Neural crest cell (in vitro differentiated cells): ENCODE measurements around the gene SLC32A1. TPM values are rescaled to one million over a fixed set of nuclear protein-coding genes. Genes with fewer than 3 reads are reported as not detected.

Source experiments
- DNase-seq: peaks from one replicate; pipeline ENCODE4 v3.0.0; 2021; ENCODE audit warnings: low read depth, mixed read lengths, low spot score
- H3K27ac Mint-ChIP-seq: one replicate; pipeline ENCODE4 v1.8.0; 2021; ENCODE audit warnings: mild to moderate bottlenecking, mixed read lengths; ENCODE audit not compliant: unreplicated experiment
- H3K27me3 Mint-ChIP-seq: 2 replicates; pipeline ENCODE4 v1.8.0; 2021; ENCODE audit warnings: low read depth, mild to moderate bottlenecking, mixed read lengths
- H3K36me3 Mint-ChIP-seq: 2 replicates; pipeline ENCODE4 v1.8.0; 2021; ENCODE audit warnings: low read depth, mild to moderate bottlenecking, mixed read lengths
- H3K4me1 Mint-ChIP-seq: 2 replicates; pipeline ENCODE4 v1.8.0; 2021; ENCODE audit warnings: mixed read lengths
- H3K4me3 Mint-ChIP-seq: one replicate; pipeline ENCODE4 v1.8.0; 2021; ENCODE audit warnings: mild to moderate bottlenecking, mixed read lengths
- H3K9me3 Mint-ChIP-seq: 2 replicates; pipeline ENCODE4 v1.8.0; 2021; ENCODE audit warnings: mixed read lengths
- CTCF ChIP-seq: fragments of 200-600 bp; sonication (generic); conservative IDR thresholded peaks from 2 replicates; pipeline ENCODE4 v1.5.0; 2021; ENCODE audit warnings: antibody characterized with exemption, mild to moderate bottlenecking
- total RNA-seq: library from RNA; stranded (reverse); gene quantifications from 2 replicates; pipeline ENCODE4 v1.2.1, GENCODE V29; 2021

Gene SLC32A1
- total RNA-seq, 1 donor from 2014 or later: 0.09 TPM

GRCh38 chr20:38757145-38757775 lies 33.0 kb downstream of the SLC32A1 start:
- DNase-seq: no peak
- no peak for TF ChIP-seq CTCF
- H3K27ac Mint-ChIP-seq: no peak overlapping the region
- H3K9me3 Mint-ChIP-seq: no peaks in the 10 kb centered on the region
- peaks cover 21% of the 10 kb centered on the region for H3K36me3 Mint-ChIP-seq
- H3K4me1 Mint-ChIP-seq: no peaks in the 10 kb centered on the region
- no peak overlapping the region for H3K4me3 Mint-ChIP-seq
- no peaks in the 10 kb centered on the region for H3K27me3 Mint-ChIP-seq

GRCh38 chr20:38759106-38759505 lies 34.8 kb downstream of the SLC32A1 start:
- no peak for TF ChIP-seq CTCF
- no peak overlapping the region for H3K27ac Mint-ChIP-seq
- peaks cover 24% of the 10 kb centered on the region for H3K36me3 Mint-ChIP-seq
- H3K4me1 Mint-ChIP-seq: no peaks in the 10 kb centered on the region
- H3K9me3 Mint-ChIP-seq: no peaks in the 10 kb centered on the region
- H3K27me3 Mint-ChIP-seq: no peaks in the 10 kb centered on the region
- no peak for DNase-seq
- no peak overlapping the region for H3K4me3 Mint-ChIP-seq

- H3K4me3 Mint-ChIP-seq: no peak overlapping the region
- no peak for DNase-seq
- no peak for TF ChIP-seq CTCF
- H3K27me3 Mint-ChIP-seq: no peaks in the 10 kb centered on the region
- H3K9me3 Mint-ChIP-seq: no peaks in the 10 kb centered on the region
- no peaks in the 10 kb centered on the region for H3K4me1 Mint-ChIP-seq
- H3K36me3 Mint-ChIP-seq: peaks cover 21% of the 10 kb centered on the region
- H3K27ac Mint-ChIP-seq: no peak overlapping the region
These were observed 36.7 kb downstream of the SLC32A1 start for GRCh38 chr20:38760978-38761377.

- Mint-ChIP-seq H3K9me3 (no peaks in the 10 kb centered on the region), H3K4me3 (no peak overlapping the region), H3K27me3 (no peaks in the 10 kb centered on the region), H3K4me1 (no peaks in the 10 kb centered on the region), H3K27ac (no peak overlapping the region), H3K36me3 (peaks cover 18% of the 10 kb centered on the region)
- TF ChIP-seq CTCF: no peak
- no peak for DNase-seq
These were observed 37.9 kb downstream of the SLC32A1 start for GRCh38 chr20:38762174-38762573.

GRCh38 chr20:38763616-38764015 lies 39.3 kb downstream of the SLC32A1 start:
- DNase-seq: no peak
- Mint-ChIP-seq H3K4me1 (no peaks in the 10 kb centered on the region), H3K27me3 (no peaks in the 10 kb centered on the region), H3K27ac (no peak overlapping the region), H3K9me3 (no peaks in the 10 kb centered on the region), H3K36me3 (peaks cover 27% of the 10 kb centered on the region), H3K4me3 (no peak overlapping the region)
- no peak for TF ChIP-seq CTCF
